Adipose tissue (tissue), 3 donors: ENCODE measurements around the gene MRGPRE. TPM values are rescaled to one million over a fixed set of nuclear protein-coding genes. Genes with fewer than 3 reads are reported as not detected.

Source experiments
- H3K27ac ChIP-seq: one replicate; pipeline ENCODE4 v1.5.1; 2013; ENCODE audit warnings: low read depth, low read length
- WGBS, 3 donors: extraction: QIAGEN DNeasy Blood & Tissue Kit; methylation state at CpG; one replicate each; pipeline ENCODE4 v1.1.7; 2013; 5-methylcytosine and 5-hydroxymethylcytosine counted together
- polyA plus RNA-seq, 3 donors: library from polyadenylated mRNA; stranded (reverse); fragments of 200-250 nt; gene quantifications; one replicate each; pipeline ENCODE4 v1.2.3, GENCODE V29; 2013
- donor health status: healthy with polysubstance abuse.
- donor health status: Bipolar disorder and iron deficiency.
- donor health status: healthy.

Gene MRGPRE
- polyA plus RNA-seq, 3 donors = 0.06 TPM; not detected in 2

GRCh38 chr11:3228445-3228829 lies 3.8 kb downstream of the MRGPRE start:
- 77 to 87% (median 85%) methylated on average over 22 to 23 of the region's 23 CpGs for WGBS, 3 donors

GRCh38 chr11:3227568-3228444 lies 4.4 kb downstream of the MRGPRE start:
- H3K27ac ChIP-seq = no peak overlapping the region
- 76 to 81% (median 80%) methylated on average over 44 to 46 of the region's 46 CpGs for WGBS, 3 donors

More at GRCh38 chr11:3228445-3228829, 3.8 kb downstream of the MRGPRE start:
- no peak overlapping the region for H3K27ac ChIP-seq

- no peak overlapping the region for H3K27ac ChIP-seq
- WGBS, 3 donors = 72 to 86% (median 85%) methylated on average over 18 of the region's 18 CpGs
These were observed 5.2 kb downstream of the MRGPRE start for GRCh38 chr11:3226846-3227567.

GRCh38 chr11:3225826-3226750 lies 6.1 kb downstream of the MRGPRE start:
- H3K27ac ChIP-seq = no peak overlapping the region

GRCh38 chr11:3225159-3225758 lies 7.0 kb downstream of the MRGPRE start:
- H3K27ac ChIP-seq = no peak overlapping the region
- WGBS, 3 donors = 63 to 84% (median 77%) methylated on average over 17 of the region's 17 CpGs

More at GRCh38 chr11:3225826-3226750, 6.1 kb downstream of the MRGPRE start:
- 72 to 76% (median 75%) methylated on average over 21 of the region's 21 CpGs for WGBS, 3 donors

GRCh38 chr11:3224401-3225057 lies 7.7 kb downstream of the MRGPRE start:
- WGBS, 3 donors = 65 to 80% (median 79%) methylated on average over 21 of the region's 21 CpGs
- H3K27ac ChIP-seq = no peak overlapping the region

- whole genome bisulfite sequencing, 3 donors = 25 to 74% (median 62%) methylated on average over 3 to 4 of the region's 4 CpGs
- no peak overlapping the region for H3K27ac ChIP-seq
These were observed 8.3 kb downstream of the MRGPRE start for GRCh38 chr11:3223932-3224381.

- WGBS, 3 donors = 67 to 76% (median 71%) methylated on average over 36 of the region's 36 CpGs
- no peak overlapping the region for H3K27ac ChIP-seq
These were observed 9.0 kb downstream of the MRGPRE start for GRCh38 chr11:3222941-3223915.

- 70 to 82% (median 80%) methylated on average over 35 to 37 of the region's 37 CpGs for WGBS, 3 donors
- H3K27ac ChIP-seq = no peak overlapping the region
These were observed 10.0 kb downstream of the MRGPRE start for GRCh38 chr11:3222003-3222855.

GRCh38 chr11:3221408-3222002 lies 10.7 kb downstream of the MRGPRE start:
- no peak overlapping the region for H3K27ac ChIP-seq
- 50 to 53% (median 52%) methylated on average over 26 to 27 of the region's 27 CpGs for WGBS, 3 donors

- H3K27ac ChIP-seq = no peak overlapping the region
- 46 to 56% (median 55%) methylated on average over 21 of the region's 21 CpGs for WGBS, 3 donors
These were observed 11.5 kb downstream of the MRGPRE start for GRCh38 chr11:3220521-3221407.

- WGBS, 3 donors = 45 to 65% (median 62%) methylated on average over 11 of the region's 11 CpGs
- H3K27ac ChIP-seq = no peak overlapping the region
These were observed 12.1 kb downstream of the MRGPRE start for GRCh38 chr11:3220101-3220500.

GRCh38 chr11:3219281-3219892 lies 12.8 kb downstream of the MRGPRE start:
- WGBS, 3 donors = 57 to 72% (median 70%) methylated on average over 14 of the region's 14 CpGs
- no peak overlapping the region for H3K27ac ChIP-seq
